GM23338 (cell line): ENCODE data around the gene MLXIPL.

Experiments used
- CREB1 ChIP-seq: fragments of 250-450 bp; sonication (Bioruptor Pico); IDR thresholded peaks from 2 replicates; pipeline ENCODE4 v1.5.0; 2020; ENCODE audit warnings: low read depth, mild to moderate bottlenecking, moderate library complexity
- JUNB ChIP-seq: IDR thresholded peaks from one replicate; pipeline ENCODE4 v1.6.1; 2016; ENCODE audit warnings: antibody characterized with exemption; ENCODE audit not compliant: unreplicated experiment
- POLR2AphosphoS5 ChIP-seq: IDR thresholded peaks from 2 replicates; pipeline ENCODE4 v1.6.1; 2016; ENCODE audit warnings: antibody characterized with exemption, low read depth
- TF ChIP-seq, protein P1 (sequence below), 2 experiments: fragments of 200-600 bp in 1 of 2; sonication (generic) in 1 of 2; conservative IDR thresholded peaks; 2 replicates each; pipeline versions ENCODE4 v1.5.1 to v1.6.1; 2016 to 2017; ENCODE audit warnings: antibody characterized with exemption in 2 of 2, low read depth in 2 of 2, mild to moderate bottlenecking in 2 of 2, moderate library complexity in 1 of 2

GRCh38 chr7:73668886-73669230 lies 44.5 kb upstream of the MLXIPL start:
- TF ChIP-seq, protein P1, sequence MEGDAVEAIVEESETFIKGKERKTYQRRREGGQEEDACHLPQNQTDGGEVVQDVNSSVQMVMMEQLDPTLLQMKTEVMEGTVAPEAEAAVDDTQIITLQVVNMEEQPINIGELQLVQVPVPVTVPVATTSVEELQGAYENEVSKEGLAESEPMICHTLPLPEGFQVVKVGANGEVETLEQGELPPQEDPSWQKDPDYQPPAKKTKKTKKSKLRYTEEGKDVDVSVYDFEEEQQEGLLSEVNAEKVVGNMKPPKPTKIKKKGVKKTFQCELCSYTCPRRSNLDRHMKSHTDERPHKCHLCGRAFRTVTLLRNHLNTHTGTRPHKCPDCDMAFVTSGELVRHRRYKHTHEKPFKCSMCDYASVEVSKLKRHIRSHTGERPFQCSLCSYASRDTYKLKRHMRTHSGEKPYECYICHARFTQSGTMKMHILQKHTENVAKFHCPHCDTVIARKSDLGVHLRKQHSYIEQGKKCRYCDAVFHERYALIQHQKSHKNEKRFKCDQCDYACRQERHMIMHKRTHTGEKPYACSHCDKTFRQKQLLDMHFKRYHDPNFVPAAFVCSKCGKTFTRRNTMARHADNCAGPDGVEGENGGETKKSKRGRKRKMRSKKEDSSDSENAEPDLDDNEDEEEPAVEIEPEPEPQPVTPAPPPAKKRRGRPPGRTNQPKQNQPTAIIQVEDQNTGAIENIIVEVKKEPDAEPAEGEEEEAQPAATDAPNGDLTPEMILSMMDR (conservative IDR thresholded peaks at IDR 0.05; ENCODE audit: low read depth in 2 of 2): no peak
- TF ChIP-seq JUNB: no peak
- no peak for TF ChIP-seq POLR2AphosphoS5
- TF ChIP-seq CREB1 (CRISPR knock-in tag): no peak
